GM12892 (cell line): Measurements from ENCODE around the gene SPRY1.

Source experiments
- POLR2A ChIP-seq: IDR thresholded peaks from 2 replicates; pipeline ENCODE4 v1.6.1; 2011; ENCODE audit warnings: low read depth, low read length, control low read depth
- POLR2AphosphoS5 ChIP-seq: IDR thresholded peaks from 2 replicates; pipeline ENCODE4 v1.6.1; 2011; ENCODE audit warnings: low read depth, low read length, control low read depth

GRCh38 chr4:123350191-123350544 is 46.4 kb upstream of the SPRY1 start:
- no peak for TF ChIP-seq POLR2A
- no peak for TF ChIP-seq POLR2AphosphoS5
